ENCODE data around the gene SLITRK6.
"Not testable (repeated sequence)": the region's sequence is repeated elsewhere in the genome, so short reads cannot be mapped to it uniquely, and the experiment has no call there.

SLITRK6 gene

GRCh38 chr13:85799097-85799582 is at the start of gene SLITRK6:
SLITRK6 (minus strand) TSS chr13:85799419; CDS start chr13:85796508, 2,911 bp downstream.
- DNase-seq: no peak

- no peak for DNase-seq
Measured at GRCh38 chr13:85847012-85847411, 47.8 kb upstream of the SLITRK6 start.

GRCh38 chr13:85841427-85841826 is 42.2 kb upstream of the SLITRK6 start:
- DNase-seq: no peak

GRCh38 chr13:85833921-85834320 is 34.7 kb upstream of the SLITRK6 start:
- no peak for DNase-seq

- no peak for DNase-seq
Measured at GRCh38 chr13:85828094-85828684, 29.0 kb upstream of the SLITRK6 start.

- DNase-seq: no peak
Measured at GRCh38 chr13:85825454-85825853, 26.2 kb upstream of the SLITRK6 start.

- no peak for DNase-seq
Measured at GRCh38 chr13:85823832-85824231, 24.6 kb upstream of the SLITRK6 start.

- DNase-seq: no peak
Measured at GRCh38 chr13:85819513-85819912, 20.3 kb upstream of the SLITRK6 start.

GRCh38 chr13:85816413-85816812 is 17.2 kb upstream of the SLITRK6 start:
- no peak for DNase-seq

GRCh38 chr13:85812282-85812681 is 13.1 kb upstream of the SLITRK6 start:
- no peak for DNase-seq

- DNase-seq: no peak
Measured at GRCh38 chr13:85808811-85809210, 9.6 kb upstream of the SLITRK6 start.

GRCh38 chr13:85806553-85807175 is 7.4 kb upstream of the SLITRK6 start:
- no peak for DNase-seq

- DNase-seq: no peak
Measured at GRCh38 chr13:85798556-85798955, 663 bp downstream of the SLITRK6 start.

GRCh38 chr13:85797311-85797710 is 1.9 kb downstream of the SLITRK6 start:
- no peak for DNase-seq

GRCh38 chr13:85785205-85785604 is 14.0 kb downstream of the SLITRK6 start:
- no peak for DNase-seq

- DNase-seq: no peak
Measured at GRCh38 chr13:85772367-85772766, 26.9 kb downstream of the SLITRK6 start.

- no peak for DNase-seq
Measured at GRCh38 chr13:85771856-85772255, 27.4 kb downstream of the SLITRK6 start.

GRCh38 chr13:85768946-85769345 is 30.3 kb downstream of the SLITRK6 start:
- DNase-seq: no peak

- no peak for DNase-seq
Measured at GRCh38 chr13:85755123-85755522, 44.1 kb downstream of the SLITRK6 start.

GRCh38 chr13:85743201-85743770 is 55.9 kb downstream of the SLITRK6 start:
- not testable (repeated sequence) for DNase-seq

All from stimulated activated CD4-positive, alpha-beta T cell treated with anti-CD3 and anti-CD28 coated beads, Interleukin-4, amount 100 ng/mL, for 24 hours (primary cell).